NT2/D1 (cell line): ENCODE data around the gene FBXO38.

Source experiments
- SUZ12 ChIP-seq: IDR thresholded peaks from 2 replicates; pipeline ENCODE4 v1.6.1; 2011; ENCODE audit not compliant: insufficient read length, insufficient read depth; ENCODE audit errors: extremely low read depth
- YY1 ChIP-seq: IDR thresholded peaks from 2 replicates; pipeline ENCODE4 v1.6.1; 2011; ENCODE audit not compliant: insufficient read length, insufficient read depth
- ZNF274 ChIP-seq: IDR thresholded peaks from 2 replicates; pipeline ENCODE4 v1.6.1; 2011; ENCODE audit warnings: mild to moderate bottlenecking, low read depth, low read length

- TF ChIP-seq YY1 (no peak), ZNF274 (no peak), SUZ12 (no peak)
These were observed 87.6 kb downstream of the FBXO38 start for GRCh38 chr5:148471379-148471778.
